BE2C (cell line): Measurements from ENCODE around the gene HNRNPA3.
A peak's percentile ranks its signal among the peaks of the same experiment; 100 is the strongest.

Experiments used
- DNase-seq: peaks from one replicate; pipeline ENCODE4 v3.0.0-alpha.2; 2020
- H3K27me3 ChIP-seq: fragments of 250-450 bp; sonication (Bioruptor Pico); 2 replicates; pipeline ENCODE4 v1.5.1; 2020; ENCODE audit warnings: mild to moderate bottlenecking
- H3K36me3 ChIP-seq: fragments of 250-450 bp; sonication (Bioruptor Pico); 2 replicates; pipeline ENCODE4 v1.5.1; 2020; ENCODE audit warnings: mild to moderate bottlenecking
- H3K4me1 ChIP-seq: fragments of 250-450 bp; sonication (Bioruptor Pico); 2 replicates; pipeline ENCODE4 v1.5.1; 2020
- H3K4me3 ChIP-seq: 2 replicates; pipeline ENCODE4 v1.5.1; 2011; ENCODE audit warnings: low read depth, low read length
- H3K9me3 ChIP-seq: fragments of 250-450 bp; sonication (Bioruptor Pico); 2 replicates; pipeline ENCODE4 v1.5.1; 2020
- TF ChIP-seq, protein P1 (sequence below): IDR thresholded peaks from 2 replicates; pipeline ENCODE4 v1.5.1; 2012; ENCODE audit warnings: mild to moderate bottlenecking, low read depth, low read length

HNRNPA3 gene

DNA sequence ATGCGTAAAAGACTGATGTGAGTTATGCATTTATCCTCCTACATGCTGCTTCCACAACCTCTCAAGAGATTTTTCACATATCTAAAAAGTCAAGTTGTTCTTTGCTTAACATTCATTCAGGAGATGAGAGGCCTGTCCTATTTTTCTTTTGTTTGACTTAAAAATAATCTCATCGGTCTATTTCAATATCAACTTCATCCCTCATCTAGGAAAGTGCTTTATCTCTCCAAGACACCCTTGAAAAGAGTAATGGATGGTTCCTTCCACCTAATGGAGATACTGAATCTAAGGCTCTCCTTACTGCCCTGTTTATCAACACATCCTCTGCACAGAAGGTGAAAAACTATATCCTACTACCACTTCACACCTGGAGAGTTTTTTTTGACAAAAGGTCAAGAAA is 49.5 kb downstream of the HNRNPA3 start:
- no peak for DNase-seq
- Histone ChIP-seq H3K4me3 (peak overlapping the region; percentile 83), H3K27me3 (no peaks in the 10 kb centered on the region), H3K4me1 (peaks cover 4% of the 10 kb centered on the region; the same call in 1 of the 2 replicates), H3K36me3 (no peaks in the 10 kb centered on the region), H3K9me3 (no peaks in the 10 kb centered on the region)
- TF ChIP-seq, protein P1, sequence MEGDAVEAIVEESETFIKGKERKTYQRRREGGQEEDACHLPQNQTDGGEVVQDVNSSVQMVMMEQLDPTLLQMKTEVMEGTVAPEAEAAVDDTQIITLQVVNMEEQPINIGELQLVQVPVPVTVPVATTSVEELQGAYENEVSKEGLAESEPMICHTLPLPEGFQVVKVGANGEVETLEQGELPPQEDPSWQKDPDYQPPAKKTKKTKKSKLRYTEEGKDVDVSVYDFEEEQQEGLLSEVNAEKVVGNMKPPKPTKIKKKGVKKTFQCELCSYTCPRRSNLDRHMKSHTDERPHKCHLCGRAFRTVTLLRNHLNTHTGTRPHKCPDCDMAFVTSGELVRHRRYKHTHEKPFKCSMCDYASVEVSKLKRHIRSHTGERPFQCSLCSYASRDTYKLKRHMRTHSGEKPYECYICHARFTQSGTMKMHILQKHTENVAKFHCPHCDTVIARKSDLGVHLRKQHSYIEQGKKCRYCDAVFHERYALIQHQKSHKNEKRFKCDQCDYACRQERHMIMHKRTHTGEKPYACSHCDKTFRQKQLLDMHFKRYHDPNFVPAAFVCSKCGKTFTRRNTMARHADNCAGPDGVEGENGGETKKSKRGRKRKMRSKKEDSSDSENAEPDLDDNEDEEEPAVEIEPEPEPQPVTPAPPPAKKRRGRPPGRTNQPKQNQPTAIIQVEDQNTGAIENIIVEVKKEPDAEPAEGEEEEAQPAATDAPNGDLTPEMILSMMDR = no peak

DNA sequence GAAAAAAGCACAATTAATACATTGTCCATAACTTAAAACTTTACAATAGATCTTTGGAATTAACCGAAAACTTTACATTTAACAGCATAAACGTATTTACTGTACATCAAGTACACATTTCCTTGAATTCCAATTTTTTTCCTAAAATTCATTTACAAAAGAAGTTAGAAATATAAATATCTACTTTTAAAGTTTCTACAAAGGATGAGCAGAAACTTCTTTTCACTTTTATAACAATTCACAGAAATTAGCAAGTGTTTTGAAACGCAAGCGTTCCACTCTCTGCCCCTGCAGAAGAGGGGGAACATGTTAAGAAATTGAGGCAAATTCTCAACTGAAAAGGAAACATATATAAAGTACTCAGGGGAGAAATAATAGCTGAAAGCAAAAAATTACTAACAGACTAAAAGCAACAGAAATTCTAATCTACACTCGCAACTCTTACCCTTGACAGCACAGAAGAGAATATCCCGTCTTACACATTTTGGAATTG is 50.4 kb downstream of the HNRNPA3 start:
- H3K27me3 ChIP-seq = no peaks in the 10 kb centered on the region
- TF ChIP-seq, protein P1 = no peak
- peak overlapping the region; percentile 83 for H3K4me3 ChIP-seq
- no peak for DNase-seq
- no peaks in the 10 kb centered on the region for H3K36me3 ChIP-seq
- peaks cover 4% of the 10 kb centered on the region; the same call in 1 of the 2 replicates for H3K4me1 ChIP-seq
- H3K9me3 ChIP-seq = no peaks in the 10 kb centered on the region

DNA sequence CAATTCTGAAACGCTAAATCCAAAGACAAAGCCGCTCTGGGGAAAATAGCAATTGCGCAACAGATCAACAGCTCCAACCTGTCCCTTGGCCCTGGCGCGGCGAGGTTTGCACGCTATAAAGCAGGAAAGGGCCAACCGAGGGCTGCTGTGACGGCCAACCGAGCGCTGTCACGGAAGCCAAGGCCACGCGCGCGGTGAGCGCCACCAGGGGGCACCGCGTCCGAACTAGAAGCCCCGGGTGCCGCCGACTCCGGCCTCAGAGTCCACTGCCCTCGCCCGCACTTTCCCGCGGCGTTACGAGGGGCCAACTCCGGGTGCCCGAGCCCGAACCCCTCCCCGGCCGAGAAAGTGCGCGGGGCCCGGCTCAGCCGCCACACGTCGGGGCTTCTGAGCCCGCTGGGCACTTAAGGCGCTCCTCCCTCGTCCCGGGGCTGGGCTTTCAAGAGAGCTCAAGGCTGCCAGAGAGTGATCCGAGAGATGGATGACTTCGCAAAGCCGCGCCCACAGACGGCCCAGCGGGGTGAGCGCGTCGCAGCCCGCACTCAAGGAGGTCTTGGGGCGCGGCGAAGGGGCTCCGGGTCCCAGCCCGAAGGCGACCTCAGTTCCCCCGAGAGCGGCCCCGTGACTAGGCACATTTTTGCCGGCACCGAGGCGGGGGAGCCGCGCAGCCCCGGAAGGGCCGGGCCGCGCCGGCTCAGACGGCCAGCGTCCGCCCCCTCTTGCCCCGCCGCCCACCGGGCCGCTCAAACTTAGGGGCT is 51.0 kb downstream of the HNRNPA3 start:
- TF ChIP-seq, protein P1 = peak; percentile 69
- Histone ChIP-seq H3K27me3 (no peaks in the 10 kb centered on the region), H3K9me3 (no peaks in the 10 kb centered on the region), H3K4me3 (peak overlapping the region; percentile 83), H3K4me1 (peaks cover 4% of the 10 kb centered on the region; the same call in 1 of the 2 replicates), H3K36me3 (no peaks in the 10 kb centered on the region)
- DNase-seq = peak; percentile 93

DNA sequence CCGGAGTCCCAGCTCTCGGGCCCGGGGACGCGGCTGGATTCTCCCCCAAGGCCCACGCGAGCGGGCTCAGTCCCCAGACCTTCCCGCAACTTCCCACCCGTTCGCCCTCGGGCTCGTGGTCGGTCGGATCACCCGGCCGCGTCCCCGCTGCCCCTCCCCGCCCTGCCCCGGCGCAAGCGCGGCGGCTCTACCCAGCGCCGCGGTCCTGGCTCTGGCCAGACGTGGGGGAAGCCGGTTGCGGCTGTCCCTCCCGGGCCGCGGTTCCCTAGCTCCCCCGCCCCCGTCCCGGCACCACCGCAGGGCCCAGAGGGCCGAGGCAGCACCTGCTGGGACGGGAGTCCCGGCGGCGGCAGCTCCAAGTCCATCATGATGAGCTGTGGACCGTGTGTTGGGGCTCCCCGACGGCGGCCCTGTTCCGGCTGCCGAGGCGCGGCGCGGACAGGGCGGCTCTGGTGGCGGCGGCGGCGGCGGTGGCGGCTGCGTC is 51.7 kb downstream of the HNRNPA3 start:
- Histone ChIP-seq H3K36me3 (no peaks in the 10 kb centered on the region), H3K4me1 (peaks cover 4% of the 10 kb centered on the region; the same call in 1 of the 2 replicates), H3K4me3 (peak overlapping the region; percentile 83), H3K27me3 (no peaks in the 10 kb centered on the region), H3K9me3 (no peaks in the 10 kb centered on the region)
- DNase-seq = peak; percentile 36
- TF ChIP-seq, protein P1 = no peak

DNA sequence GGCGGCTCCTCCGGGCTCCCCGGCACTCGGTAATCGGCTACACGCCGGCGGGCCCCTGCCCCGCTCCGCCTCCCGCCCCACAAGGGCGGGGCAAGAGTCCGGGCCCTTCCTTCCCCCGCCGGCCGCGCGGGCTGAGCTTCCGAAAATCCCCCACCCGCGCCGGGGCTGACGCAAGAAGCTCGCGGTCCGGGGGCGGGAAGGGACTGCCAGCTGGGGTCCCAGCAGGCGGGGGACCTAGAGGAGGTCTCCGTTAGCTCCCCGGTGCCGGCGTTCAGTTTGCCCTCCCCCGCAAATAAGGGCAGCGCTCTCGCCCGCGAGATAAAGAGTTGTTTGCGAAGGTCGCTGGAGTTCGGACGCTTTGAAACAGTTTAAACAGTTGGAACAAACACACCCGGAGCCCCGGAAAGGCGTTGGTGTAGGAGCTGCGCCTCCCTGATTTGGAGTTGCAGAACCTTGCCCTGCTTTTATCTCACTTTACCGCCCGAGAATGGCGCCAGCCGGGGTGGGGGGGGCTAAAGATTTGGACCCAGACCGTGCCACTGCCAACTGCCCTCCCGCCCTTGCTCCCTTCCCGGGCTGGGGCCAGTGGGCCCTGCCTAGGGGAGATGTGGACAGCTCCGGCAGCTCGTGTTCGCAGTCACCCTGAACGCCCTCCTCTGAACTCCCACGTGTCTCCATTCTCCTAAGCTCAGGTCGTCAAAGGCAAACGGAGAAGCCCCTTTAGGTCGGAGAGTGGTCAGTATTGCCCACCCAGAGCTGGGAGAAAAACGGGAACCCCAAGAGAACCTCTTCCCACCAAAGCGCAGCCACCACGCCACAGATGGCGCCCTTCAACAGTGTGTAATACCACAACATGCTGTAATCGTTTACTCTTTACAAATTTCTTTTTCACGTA is 52.3 kb downstream of the HNRNPA3 start, which contains the start of gene NFE2L2:
TSS of gene NFE2L2 (minus strand) at position 35 of the 895 bp plus-strand sequence. CDS start 151 bp downstream, outside the sequence.
- Histone ChIP-seq H3K9me3 (no peaks in the 10 kb centered on the region), H3K4me3 (peak within 1 kb of the TSS; percentile 83), H3K36me3 (no peaks in the 10 kb centered on the region), H3K4me1 (peaks cover 4% of the 10 kb centered on the region; the same call in 1 of the 2 replicates), H3K27me3 (no peaks in the 10 kb centered on the region)
- peak; percentile 83 for DNase-seq
- TF ChIP-seq, protein P1 = peak; percentile 32
